Measurements from ENCODE around the gene TMEM117.
"Not testable (repeated sequence)": the region's sequence is repeated elsewhere in the genome, so short reads cannot be mapped to it uniquely, and the experiment has no call there.

TMEM117 gene

GRCh38 chr12:44370982-44371381, 535.1 kb downstream of the TMEM117 start:
- no peak overlapping the region for H3K27ac Mint-ChIP-seq
- H3K27me3 Mint-ChIP-seq = no peaks in the 10 kb centered on the region
- DNase-seq (no peak), ATAC-seq (replicated peaks) (no peak)
- H3K36me3 Mint-ChIP-seq = no peaks in the 10 kb centered on the region
- peaks cover 0 to 3% of the 10 kb centered on the region in 2 donors for H3K9me3 Mint-ChIP-seq
- H3K4me1 Mint-ChIP-seq = peaks cover 12 to 23% of the 10 kb centered on the region in 2 donors
- H3K4me3 Mint-ChIP-seq = no peak overlapping the region

DNA sequence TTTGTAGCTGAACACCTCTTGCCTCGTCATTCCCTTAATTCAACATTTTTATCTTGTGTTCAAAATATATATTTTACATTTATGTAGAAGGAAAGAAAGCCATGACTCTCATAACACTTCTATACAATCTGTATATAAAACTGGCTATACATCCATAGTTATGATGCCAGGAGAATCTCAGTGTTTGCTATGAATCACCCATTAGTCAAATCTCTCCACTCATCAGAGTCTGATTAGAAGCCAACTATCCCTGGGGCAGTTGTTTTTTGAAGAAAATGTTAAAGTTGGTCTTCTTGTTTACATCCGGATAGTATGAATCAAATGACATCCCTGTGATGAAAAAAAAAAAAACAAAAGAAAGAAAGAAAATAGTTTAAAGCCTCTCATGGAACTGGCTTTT, 536.4 kb downstream of the TMEM117 start:
- DNase-seq (no peak), ATAC-seq (replicated peaks) (no peak)
- H3K27me3 Mint-ChIP-seq = no peaks in the 10 kb centered on the region
- peaks cover 0 to 7% of the 10 kb centered on the region in 2 donors for H3K36me3 Mint-ChIP-seq
- no peak overlapping the region for H3K4me3 Mint-ChIP-seq
- peaks cover 12 to 23% of the 10 kb centered on the region in 2 donors for H3K4me1 Mint-ChIP-seq
- no peak overlapping the region for H3K27ac Mint-ChIP-seq
- peaks cover 0 to 3% of the 10 kb centered on the region in 2 donors for H3K9me3 Mint-ChIP-seq

- Mint-ChIP-seq H3K9me3 (no peaks in the 10 kb centered on the region), H3K4me3 (no peak overlapping the region), H3K4me1 (peaks cover 9 to 14% of the 10 kb centered on the region in 2 donors), H3K36me3 (peaks cover 5 to 18% of the 10 kb centered on the region in 2 donors), H3K27ac (no peak overlapping the region), H3K27me3 (no peaks in the 10 kb centered on the region)
- DNase-seq = no peak
- ATAC-seq (replicated peaks) = no peak
Measured at GRCh38 chr12:44375694-44376093, 539.8 kb downstream of the TMEM117 start.

DNA sequence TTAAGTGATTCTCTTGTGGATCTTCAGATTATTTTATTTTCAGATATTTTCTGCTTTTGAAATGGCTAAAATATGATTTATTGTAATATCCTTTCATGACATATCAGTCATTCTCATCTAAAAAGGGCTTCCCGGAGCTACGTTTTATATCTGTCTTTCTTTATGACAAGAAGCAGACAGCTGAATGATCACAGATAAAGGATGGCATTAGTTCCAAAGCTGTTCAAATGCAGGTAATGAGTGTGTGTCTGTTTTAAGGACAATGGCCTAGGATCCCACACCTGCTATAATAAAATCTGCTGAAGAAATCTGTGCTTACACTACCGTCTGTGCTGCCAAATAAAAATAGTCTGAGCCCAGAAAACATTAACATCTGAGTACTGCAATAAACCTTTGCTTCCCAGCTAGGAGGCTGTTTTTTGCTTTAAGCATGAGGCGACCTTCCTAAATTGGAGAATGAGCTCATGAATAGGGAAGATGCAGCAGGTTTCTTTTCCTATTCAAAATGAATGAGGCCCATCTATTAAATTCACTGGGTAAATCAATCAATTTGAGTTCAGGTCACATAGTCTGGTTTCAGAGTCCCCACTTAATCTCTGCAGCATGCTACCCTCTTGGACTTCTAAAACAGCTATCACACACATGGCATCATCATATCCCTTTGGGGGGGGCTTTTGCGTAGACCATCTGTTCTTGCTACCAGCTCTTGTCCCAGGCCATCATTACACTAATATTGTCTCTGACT, 541.7 kb downstream of the TMEM117 start:
- no peaks in the 10 kb centered on the region for H3K27me3 Mint-ChIP-seq
- H3K4me1 Mint-ChIP-seq = peaks cover 9 to 14% of the 10 kb centered on the region in 2 donors
- no peak overlapping the region for H3K4me3 Mint-ChIP-seq
- ATAC-seq (replicated peaks) (no peak), DNase-seq (no peak)
- no peaks in the 10 kb centered on the region for H3K9me3 Mint-ChIP-seq
- peaks cover 8 to 25% of the 10 kb centered on the region in 2 donors for H3K36me3 Mint-ChIP-seq
- no peak overlapping the region for H3K27ac Mint-ChIP-seq

DNA sequence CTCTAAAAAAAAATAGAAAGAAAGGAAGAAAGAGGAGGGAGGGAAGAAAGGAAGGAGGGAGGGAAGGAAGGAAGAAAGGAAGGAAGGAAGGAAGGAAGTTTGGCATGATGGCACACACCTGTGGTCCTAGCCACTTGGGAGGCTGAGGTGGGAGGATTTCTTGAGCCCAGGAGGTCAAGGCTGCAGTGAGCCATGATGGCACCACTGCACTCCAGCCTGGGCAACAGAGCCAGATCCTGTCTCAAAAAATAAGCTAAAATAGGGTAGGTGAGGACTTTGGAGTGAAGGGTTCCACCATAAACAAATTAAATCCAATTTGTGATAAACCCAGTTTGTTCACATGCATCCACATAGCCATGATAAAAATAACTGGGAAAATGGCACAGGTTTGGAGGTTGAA, 543.2 kb downstream of the TMEM117 start:
- H3K36me3 Mint-ChIP-seq = peaks cover 8 to 25% of the 10 kb centered on the region in 2 donors
- not testable (repeated sequence) for ATAC-seq (replicated peaks); DNase-seq; H3K27ac Mint-ChIP-seq; H3K27me3 Mint-ChIP-seq; H3K9me3 Mint-ChIP-seq; H3K4me3 Mint-ChIP-seq
- H3K4me1 Mint-ChIP-seq = peaks cover 7 to 11% of the 10 kb centered on the region in 2 donors

GRCh38 chr12:44379831-44380230, 544.0 kb downstream of the TMEM117 start:
- Mint-ChIP-seq H3K27ac (no peak overlapping the region), H3K27me3 (no peaks in the 10 kb centered on the region), H3K4me1 (peaks cover 5 to 6% of the 10 kb centered on the region in 2 donors), H3K4me3 (no peak overlapping the region), H3K9me3 (no peaks in the 10 kb centered on the region), H3K36me3 (peaks cover 8 to 25% of the 10 kb centered on the region in 2 donors)
- no peak for ATAC-seq (replicated peaks)
- DNase-seq = no peak

DNA sequence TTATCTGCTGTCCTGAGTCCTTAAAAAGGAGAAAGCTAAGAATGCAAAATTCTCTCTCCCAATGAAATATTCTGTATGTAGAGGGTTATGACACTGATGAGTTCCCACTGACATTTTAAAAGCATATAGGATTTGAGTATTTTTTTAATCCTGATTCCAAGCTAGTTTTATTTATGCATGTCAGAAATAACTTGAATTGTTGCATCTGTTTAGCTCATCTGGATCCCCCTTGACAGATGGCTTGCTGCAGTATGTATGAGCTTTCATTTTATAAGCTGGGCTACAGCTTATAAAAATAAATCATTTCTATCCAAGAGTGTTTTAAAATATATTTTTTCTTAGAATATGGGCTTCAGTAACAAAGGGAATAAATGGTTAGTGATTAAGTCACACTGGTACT, 545.0 kb downstream of the TMEM117 start:
- no peak for ATAC-seq (replicated peaks)
- H3K27me3 Mint-ChIP-seq = no peaks in the 10 kb centered on the region
- no peaks in the 10 kb centered on the region for H3K9me3 Mint-ChIP-seq
- H3K36me3 Mint-ChIP-seq = peaks cover 8 to 25% of the 10 kb centered on the region in 2 donors
- no peak overlapping the region for H3K4me3 Mint-ChIP-seq
- H3K27ac Mint-ChIP-seq = no peak overlapping the region
- no peak for DNase-seq
- H3K4me1 Mint-ChIP-seq = peaks cover under 1% of the 10 kb centered on the region in 2 donors

GRCh38 chr12:44381341-44381740, 545.5 kb downstream of the TMEM117 start:
- no peak overlapping the region for H3K27ac Mint-ChIP-seq
- DNase-seq (no peak), ATAC-seq (replicated peaks) (no peak)
- H3K4me1 Mint-ChIP-seq = no peaks in the 10 kb centered on the region
- H3K27me3 Mint-ChIP-seq = no peaks in the 10 kb centered on the region
- no peak overlapping the region for H3K4me3 Mint-ChIP-seq
- peaks cover 8 to 25% of the 10 kb centered on the region in 2 donors for H3K36me3 Mint-ChIP-seq
- H3K9me3 Mint-ChIP-seq = no peaks in the 10 kb centered on the region

GRCh38 chr12:44384136-44384535, 548.3 kb downstream of the TMEM117 start:
- Mint-ChIP-seq H3K27ac (no peak overlapping the region), H3K36me3 (peaks cover 7 to 14% of the 10 kb centered on the region in 2 donors), H3K4me1 (no peaks in the 10 kb centered on the region), H3K9me3 (no peaks in the 10 kb centered on the region), H3K4me3 (no peak overlapping the region), H3K27me3 (no peaks in the 10 kb centered on the region)
- DNase-seq = no peak
- ATAC-seq (replicated peaks) = no peak

DNA sequence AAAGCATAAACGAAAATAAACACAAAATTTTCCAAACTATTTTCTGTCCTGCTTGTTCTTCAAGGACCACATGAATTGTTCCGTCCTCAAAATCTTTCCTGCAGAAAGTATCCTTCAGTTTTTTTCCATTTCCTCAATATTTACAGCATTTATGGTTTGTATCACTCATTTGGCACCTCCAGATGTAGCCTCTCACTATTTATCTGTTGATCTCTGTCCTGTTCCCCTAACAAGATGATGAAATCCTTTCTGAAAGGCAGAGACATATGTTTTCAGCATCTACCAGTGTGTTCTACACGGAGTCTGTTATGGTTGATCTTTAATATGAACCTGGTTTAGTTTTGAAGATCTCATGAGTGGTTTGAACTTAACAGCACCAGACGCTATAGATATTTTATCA, 550.1 kb downstream of the TMEM117 start:
- peaks cover 7 to 14% of the 10 kb centered on the region in 2 donors for H3K36me3 Mint-ChIP-seq
- H3K4me1 Mint-ChIP-seq = no peaks in the 10 kb centered on the region
- no peak for DNase-seq
- no peak overlapping the region for H3K27ac Mint-ChIP-seq
- no peaks in the 10 kb centered on the region for H3K9me3 Mint-ChIP-seq
- H3K4me3 Mint-ChIP-seq = no peak overlapping the region
- no peak for ATAC-seq (replicated peaks)
- no peaks in the 10 kb centered on the region for H3K27me3 Mint-ChIP-seq

- Mint-ChIP-seq H3K36me3 (peaks cover 4 to 7% of the 10 kb centered on the region in 2 donors), H3K4me1 (no peaks in the 10 kb centered on the region), H3K9me3 (no peaks in the 10 kb centered on the region), H3K27ac (no peak overlapping the region), H3K4me3 (no peak overlapping the region), H3K27me3 (no peaks in the 10 kb centered on the region)
- ATAC-seq (replicated peaks) (no peak), DNase-seq (no peak)
Measured at GRCh38 chr12:44387581-44387980, 551.7 kb downstream of the TMEM117 start.

- DNase-seq (no peak), ATAC-seq (replicated peaks) (no peak)
- Mint-ChIP-seq H3K27ac (no peak overlapping the region), H3K4me1 (no peaks in the 10 kb centered on the region), H3K9me3 (no peaks in the 10 kb centered on the region), H3K4me3 (no peak overlapping the region), H3K36me3 (peaks cover 4 to 7% of the 10 kb centered on the region in 2 donors), H3K27me3 (no peaks in the 10 kb centered on the region)
Measured at GRCh38 chr12:44389038-44389437, 553.2 kb downstream of the TMEM117 start.

DNA sequence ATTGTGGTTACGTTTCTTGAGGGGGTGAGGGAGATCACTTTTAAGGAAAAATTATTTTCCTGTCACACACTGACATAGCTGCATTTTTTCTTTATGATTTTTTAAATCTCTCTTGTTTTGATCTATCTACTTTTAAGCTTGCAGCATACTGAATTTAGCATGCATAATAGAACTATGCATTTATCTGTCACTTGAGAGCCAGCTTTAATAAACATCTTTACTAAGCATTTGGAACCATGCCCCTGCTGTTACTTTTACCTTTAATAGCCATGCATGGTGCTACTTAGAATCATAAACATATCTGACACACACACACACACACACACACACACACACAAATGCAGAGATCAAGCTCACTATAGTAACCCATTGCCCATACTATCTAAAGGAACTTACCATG, 554.0 kb downstream of the TMEM117 start:
- Mint-ChIP-seq H3K4me1 (no peaks in the 10 kb centered on the region), H3K27ac (no peak overlapping the region), H3K4me3 (no peak overlapping the region), H3K27me3 (no peaks in the 10 kb centered on the region), H3K36me3 (peaks cover 4 to 7% of the 10 kb centered on the region in 2 donors), H3K9me3 (no peaks in the 10 kb centered on the region)
- no peak for ATAC-seq (replicated peaks)
- no peak for DNase-seq

GRCh38 chr12:44397631-44398030, 561.8 kb downstream of the TMEM117 start:
- Mint-ChIP-seq H3K9me3 (peaks cover 4 to 9% of the 10 kb centered on the region in 2 donors), H3K27ac (no peak overlapping the region), H3K4me3 (no peak overlapping the region), H3K36me3 (no peaks in the 10 kb centered on the region), H3K27me3 (no peaks in the 10 kb centered on the region), H3K4me1 (no peaks in the 10 kb centered on the region)
- ATAC-seq (replicated peaks) (no peak), DNase-seq (no peak)

DNA sequence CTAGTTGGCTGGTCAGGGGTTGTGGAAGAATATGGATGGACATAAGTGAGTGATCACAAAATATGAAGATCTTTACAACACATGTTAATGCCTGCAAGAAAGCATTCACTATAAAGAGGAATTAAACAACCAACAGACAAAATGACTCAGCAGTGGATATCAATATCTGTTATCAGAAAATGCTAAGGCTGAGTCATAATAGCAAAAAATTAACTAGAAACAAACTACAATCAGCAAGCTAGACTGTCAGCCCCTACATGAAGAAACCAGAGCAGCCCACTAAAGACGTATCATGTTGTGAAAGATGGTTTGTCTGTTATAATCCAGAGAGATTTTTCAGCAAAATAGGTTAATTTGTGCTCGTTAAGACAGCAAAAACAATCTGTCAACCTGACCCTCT, 567.3 kb downstream of the TMEM117 start:
- no peak for ATAC-seq (replicated peaks)
- no peak overlapping the region for H3K4me3 Mint-ChIP-seq
- H3K36me3 Mint-ChIP-seq = no peaks in the 10 kb centered on the region
- no peaks in the 10 kb centered on the region for H3K4me1 Mint-ChIP-seq
- H3K27me3 Mint-ChIP-seq = no peaks in the 10 kb centered on the region
- no peak overlapping the region for H3K27ac Mint-ChIP-seq
- DNase-seq = no peak
- peaks cover 4 to 14% of the 10 kb centered on the region in 2 donors for H3K9me3 Mint-ChIP-seq
